HepG2 (cell line): Measurements from ENCODE around the gene SMIM41. TPM values are rescaled to one million over a fixed set of nuclear protein-coding genes. Genes with fewer than 3 reads are reported as not detected.
A peak's percentile ranks its signal among the peaks of the same experiment; 100 is the strongest.

ENCODE experiments used
- ATAC-seq: fragments of 200-7000 bp; cut with Tn5 transposase; 3 replicates; pipeline ENCODE4 v1.9.1; 2020; ENCODE audit warnings: mild to moderate bottlenecking, moderate library complexity
- BruUV-seq: library from RNA; stranded (reverse); fragments of 400-500 nt; replicated peaks from 2 replicates; lab custom pipeline; 2021; lab: Mats Ljungman, UMichigan
- CTCF ChIA-PET: fragments of 300-600 bp; formaldehyde crosslinking; extraction: SDS; loops from one replicate; lab custom pipeline; 2021; ENCODE audit warnings: low total read pairs, inconsistent platforms, low intra/inter-chr PET ratio; lab: Yijun Ruan, JAX
- POLR2A ChIA-PET: fragments of 350-600 bp; sonication (Branson Sonifier 250); formaldehyde crosslinking; loops from one replicate; lab custom pipeline; 2020; ENCODE audit warnings: antibody characterized with exemption, inconsistent platforms; lab: Yijun Ruan, JAX
- DNase-seq: peaks from one replicate; pipeline ENCODE4 v3.0.0-alpha.2; 2015; ENCODE audit warnings: low spot score
- FAIRE-seq: peaks from 3 replicates; lab custom pipeline; 2011; peaks lifted over from hg19 to GRCh38; lab: Jason Lieb, UNC
- H2AFZ ChIP-seq: one replicate; pipeline ENCODE4 v1.6.1; 2011; ENCODE audit warnings: low read length, inconsistent platforms
- H3K27ac ChIP-seq: fragments of 300-600 bp; 3 replicates; pipeline ENCODE4 v1.8.0; 2011; ENCODE audit warnings: mixed run types, mild to moderate bottlenecking, mixed read lengths, low read length, inconsistent platforms; ENCODE audit not compliant: insufficient read depth; ENCODE audit errors: extremely low read length
- H3K27me3 ChIP-seq, 2 experiments: fragments of 200-600 bp in 1 of 2; 2 replicates in 1 of 2; 3 replicates in 1 of 2; pipeline versions ENCODE4 v1.6.0 to v1.8.0; 2011; ENCODE audit warnings: low read length in 2 of 2, mild to moderate bottlenecking in 2 of 2, moderate library complexity in 2 of 2, inconsistent platforms in 1 of 2; ENCODE audit not compliant: insufficient read depth in 2 of 2, control insufficient read depth in 1 of 2
- H3K36me3 ChIP-seq, 2 experiments: fragments of 200-600 bp in 1 of 2; replicated peaks in 1 of 2; 2 replicates in 1 of 2; 3 replicates in 1 of 2; pipeline versions ENCODE4 v1.5.1 to v1.8.0; 2011; ENCODE audit warnings: low read length in 2 of 2, inconsistent platforms in 1 of 2; ENCODE audit not compliant: insufficient read depth in 2 of 2, control insufficient read depth in 1 of 2
- H3K4me1 ChIP-seq: 2 replicates; pipeline ENCODE4 v1.5.1; 2012; ENCODE audit warnings: low read length, inconsistent platforms; ENCODE audit not compliant: insufficient read depth
- H3K4me2 ChIP-seq: 2 replicates; pipeline ENCODE4 v1.6.0; 2011; ENCODE audit warnings: low read depth, low read length, inconsistent platforms
- H3K4me3 ChIP-seq, 3 experiments: fragments of 200-600 bp in 1 of 3; sonication (generic), shearing (Covaris generic) in 1 of 3; replicated peaks in 1 of 3; 2 replicates each; pipeline ENCODE4 v1.5.1; 2011 to 2016; ENCODE audit warnings: low read length in 3 of 3, inconsistent platforms in 2 of 3, low read depth in 2 of 3, mild to moderate bottlenecking in 2 of 3, control low read depth in 1 of 3, mixed read lengths in 1 of 3; ENCODE audit not compliant: insufficient read depth in 1 of 3
- H3K79me2 ChIP-seq: one replicate; pipeline ENCODE4 v1.6.1; 2011; ENCODE audit warnings: low read length, inconsistent platforms; ENCODE audit not compliant: insufficient read depth
- H3K9ac ChIP-seq: 2 replicates; pipeline ENCODE4 v1.6.0; 2011; ENCODE audit warnings: mild to moderate bottlenecking, low read depth, low read length, inconsistent platforms; ENCODE audit not compliant: insufficient read depth
- H3K9me3 ChIP-seq: 2 replicates; pipeline ENCODE4 v1.5.1; 2012; ENCODE audit warnings: mild to moderate bottlenecking, low read length
- H4K20me1 ChIP-seq: 2 replicates; pipeline ENCODE4 v1.6.0; 2011; ENCODE audit warnings: inconsistent platforms, mild to moderate bottlenecking, low read length, moderate library complexity; ENCODE audit not compliant: insufficient read depth
- ARID5B ChIP-seq: IDR thresholded peaks from 2 replicates; pipeline ENCODE4 v1.4.0; 2020; ENCODE audit warnings: mild to moderate bottlenecking, missing genetic modification reagents
- HOXD1 ChIP-seq: sonication (generic); formaldehyde crosslinking; IDR thresholded peaks from 2 replicates; pipeline ENCODE4 v1.5.0; 2020; ENCODE audit warnings: missing genetic modification reagents
- KLF13 ChIP-seq: sonication (generic); formaldehyde crosslinking; IDR thresholded peaks from 2 replicates; pipeline ENCODE4 v1.4.0; 2020; ENCODE audit warnings: mild to moderate bottlenecking, missing genetic modification reagents
- KLF15 ChIP-seq: sonication (generic); formaldehyde crosslinking; IDR thresholded peaks from 2 replicates; pipeline ENCODE4 v1.8.1; 2023; ENCODE audit warnings: borderline replicate concordance, mild to moderate bottlenecking, inconsistent platforms, missing genetic modification reagents, mixed read lengths
- RFX5 ChIP-seq: IDR thresholded peaks from 2 replicates; pipeline ENCODE4 v1.6.1; 2011; ENCODE audit warnings: low read depth, low read length, improper control_type of control experiment
- SP140L ChIP-seq: sonication (generic); formaldehyde crosslinking; IDR thresholded peaks from 2 replicates; pipeline ENCODE4 v1.4.0; 2020; ENCODE audit warnings: missing genetic modification reagents, borderline replicate concordance
- ZNF362 ChIP-seq: sonication (generic); formaldehyde crosslinking; IDR thresholded peaks from 2 replicates; pipeline ENCODE4 v1.4.0; 2020; ENCODE audit warnings: missing genetic modification reagents, mild to moderate bottlenecking, borderline replicate concordance
- ZXDC ChIP-seq: sonication (generic); formaldehyde crosslinking; IDR thresholded peaks from 2 replicates; pipeline ENCODE4 v1.5.0; 2020; ENCODE audit warnings: mild to moderate bottlenecking, missing genetic modification reagents
- WGBS: methylation state at CpG from one replicate; pipeline ENCODE4 v1.1.6; 2017; ENCODE audit warnings: low lambda C conversion rate; 5-methylcytosine and 5-hydroxymethylcytosine counted together
- in situ Hi-C: cut with HindIII; loops from 2 replicates; pipeline ENCODE4 v1.10.0; 2017; ENCODE audit warnings: low pct_unique_long_range_greater_than_20kb; ENCODE audit not compliant: extremely low pct_ligation_motif_present
- intact Hi-C: fragments of 100-400 bp; cut with micrococcal nuclease; formaldehyde crosslinking; loops from one replicate; pipeline ENCODE4 v1.10.0; 2022; ENCODE audit not compliant: unreplicated experiment
- polyA plus RNA-seq, 8 experiments: library from polyadenylated mRNA; depleted of rRNA in 3 of 8; stranded (reverse) in 7 of 8; unstranded in 1 of 8; fragments of >200 nt; fragmentation: Illumina TruSeq in 4 of 8; extraction: Trizol in 4 of 8; gene quantifications; 2 replicates each; pipeline versions ENCODE4 v1.2.1 to v1.2.3, GENCODE V29; 2011 to 2016; ENCODE audit warnings: low read depth in 4 of 8, missing spikeins in 1 of 8, mixed read lengths in 1 of 8; ENCODE audit not compliant: insufficient read depth in 1 of 8
- total RNA-seq, 5 experiments: library from RNA; depleted of rRNA; stranded (reverse); fragments of >200 nt; fragmentation: Illumina TruSeq; extraction: Trizol; gene quantifications; 2 replicates each; pipeline ENCODE4 v1.2.3, GENCODE V29; 2016; ENCODE audit warnings: low read depth in 1 of 5

The SMIM41 gene
- total and polyA plus RNA-seq, 2 of the 13 experiments (the other 11 are each of a cell fraction or from before 2014, with no cell fraction given), result not detected

- intact Hi-C loops, result no loop called here
- CTCF ChIA-PET, result no interaction called here
These were observed 45.9 kb upstream of the SMIM41 start for GRCh38 chr12:52033446-52034140.

More at GRCh38 chr12:52033446-52034140, 45.9 kb upstream of the SMIM41 start:
- no peaks in the 10 kb centered on the region for H3K36me3 ChIP-seq
- TSS peak; percentile 97 for BruUV-seq
- peak overlapping the region; percentile 68 for H3K4me2 ChIP-seq
- H3K9ac ChIP-seq, result peak overlapping the region; percentile 64; the same call in 1 of the 2 replicates
- peaks cover 42% of the 10 kb centered on the region for H3K4me1 ChIP-seq
- peaks cover 3 to 44% of the 10 kb centered on the region in 2 experiments; a peak in 4 of 5 replicates for H3K27me3 ChIP-seq
- H3K9me3 ChIP-seq, result no peaks in the 10 kb centered on the region
- TF ChIP-seq ARID5B (CRISPR knock-in tag), result no peak
- no peak for TF ChIP-seq RFX5
- TF ChIP-seq ZNF362 (CRISPR knock-in tag), result no peak
- no peak for TF ChIP-seq ZXDC (CRISPR knock-in tag)
- no peak for TF ChIP-seq KLF13 (CRISPR knock-in tag)
- TF ChIP-seq KLF15 (CRISPR knock-in tag), result no peak
- no peak for TF ChIP-seq SP140L (CRISPR knock-in tag)
- no peak for TF ChIP-seq HOXD1 (CRISPR knock-in tag)
- DNase-seq (no peak), ATAC-seq (no peak), FAIRE-seq (no peak)
- in situ Hi-C loops, result no loop called here
- no peak overlapping the region for H3K27ac ChIP-seq
- H3K4me3 ChIP-seq, result peak overlapping the region; percentile 13 to 51 (median 37); a peak in 3 of 6 replicates
- POLR2A ChIA-PET, result interaction anchor here (0.6 to 2.4 kb wide), 12 partner anchors 10 to 90 kb away, joined by 3 to 34 read pairs (median 5); partner anchors contain the start of genes ATG101 and NR4A1
- H4K20me1 ChIP-seq, result no peaks in the 10 kb centered on the region
- H3K79me2 ChIP-seq, result no peaks in the 10 kb centered on the region
- 63% methylated on average over 8 of the region's 13 CpGs for WGBS
- H2AFZ ChIP-seq, result no peak overlapping the region
